ENCODE data around the gene MCM5.

MCM5 gene

GRCh38 chr22:35446365-35446764 is 46.4 kb downstream of the MCM5 start:
- no peaks in the 10 kb centered on the region for H3K4me1 ChIP-seq (ENCODE audit: control insufficient read depth in 1 of 2, insufficient read depth in 1 of 2, low read depth in 1 of 2, low read length in 1 of 2)
- H3K27ac ChIP-seq = no peak overlapping the region
- H3K9me3 ChIP-seq = no peaks in the 10 kb centered on the region
- no peak overlapping the region for H3K4me3 ChIP-seq (ENCODE audit: low read depth in 1 of 2, low read length in 1 of 2)
- TF ChIP-seq CTCF (IDR thresholded peaks at IDR 0.05) = no peak
- no peaks in the 10 kb centered on the region for H3K27me3 ChIP-seq
- H3K36me3 ChIP-seq = peaks cover 15% of the 10 kb centered on the region

- Histone ChIP-seq H3K4me1 (ENCODE audit: control insufficient read depth in 1 of 2, insufficient read depth in 1 of 2, low read depth in 1 of 2, low read length in 1 of 2) (no peaks in the 10 kb centered on the region), H3K27me3 (no peaks in the 10 kb centered on the region), H3K4me3 (ENCODE audit: low read depth in 1 of 2, low read length in 1 of 2) (no peak overlapping the region), H3K36me3 (peaks cover 15% of the 10 kb centered on the region), H3K27ac (no peak overlapping the region), H3K9me3 (no peaks in the 10 kb centered on the region)
- no peak for TF ChIP-seq CTCF (IDR thresholded peaks at IDR 0.05)
Observed at GRCh38 chr22:35448523-35448922, 48.6 kb downstream of the MCM5 start.

- no peak for TF ChIP-seq CTCF (IDR thresholded peaks at IDR 0.05)
- H3K4me1 ChIP-seq (ENCODE audit: control insufficient read depth in 1 of 2, insufficient read depth in 1 of 2, low read depth in 1 of 2, low read length in 1 of 2) = no peaks in the 10 kb centered on the region
- H3K36me3 ChIP-seq = peaks cover 15% of the 10 kb centered on the region
- no peaks in the 10 kb centered on the region for H3K27me3 ChIP-seq
- H3K9me3 ChIP-seq = no peaks in the 10 kb centered on the region
- no peak overlapping the region for H3K4me3 ChIP-seq (ENCODE audit: low read depth in 1 of 2, low read length in 1 of 2)
- H3K27ac ChIP-seq = no peak overlapping the region
Observed at GRCh38 chr22:35449829-35450689, 50.1 kb downstream of the MCM5 start.

GRCh38 chr22:35450824-35451569 is 51.1 kb downstream of the MCM5 start:
- Histone ChIP-seq H3K4me1 (ENCODE audit: control insufficient read depth in 1 of 2, insufficient read depth in 1 of 2, low read depth in 1 of 2, low read length in 1 of 2) (no peaks in the 10 kb centered on the region), H3K4me3 (ENCODE audit: low read depth in 1 of 2, low read length in 1 of 2) (no peak overlapping the region), H3K36me3 (peaks cover 15% of the 10 kb centered on the region), H3K27ac (no peak overlapping the region), H3K27me3 (no peaks in the 10 kb centered on the region), H3K9me3 (no peaks in the 10 kb centered on the region)
- no peak for TF ChIP-seq CTCF (IDR thresholded peaks at IDR 0.05)

GRCh38 chr22:35451592-35451991 is 51.7 kb downstream of the MCM5 start:
- Histone ChIP-seq H3K36me3 (peaks cover 11% of the 10 kb centered on the region), H3K4me3 (ENCODE audit: low read depth in 1 of 2, low read length in 1 of 2) (no peak overlapping the region), H3K27ac (no peak overlapping the region), H3K9me3 (no peaks in the 10 kb centered on the region), H3K27me3 (no peaks in the 10 kb centered on the region), H3K4me1 (ENCODE audit: control insufficient read depth in 1 of 2, insufficient read depth in 1 of 2, low read depth in 1 of 2, low read length in 1 of 2) (no peaks in the 10 kb centered on the region)
- TF ChIP-seq CTCF (IDR thresholded peaks at IDR 0.05) = no peak
